ENCODE data around the gene FGFBP2.

FGFBP2 gene

DNA sequence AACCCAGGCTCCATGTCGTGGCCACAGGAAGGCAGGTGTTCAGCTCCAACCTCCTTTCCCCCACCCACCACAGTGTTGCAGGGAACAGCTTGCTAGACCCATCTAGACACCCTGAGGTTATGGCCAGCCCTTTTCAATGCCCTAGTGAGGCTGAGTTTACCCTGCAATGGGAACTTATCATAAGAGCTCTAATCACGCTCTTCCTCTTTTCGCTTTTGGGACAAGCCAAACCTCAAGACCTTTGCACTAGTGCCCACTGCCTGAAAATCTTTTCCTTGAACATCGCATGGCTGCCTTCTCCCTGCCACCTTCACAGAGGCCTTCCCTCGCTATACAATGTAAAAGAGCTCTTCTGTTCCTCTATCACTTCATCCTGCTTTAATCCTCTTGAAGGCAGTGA lies 2.4 kb upstream of the FGFBP2 start:
- DNase-seq: no peak

GRCh38 chr4:15964159-15964558 lies 1.2 kb upstream of the FGFBP2 start:
- DNase-seq: no peak

GRCh38 chr4:15963576-15963975 lies 601 bp upstream of the FGFBP2 start:
- DNase-seq: no peak

GRCh38 chr4:15961781-15962510 lies 1.0 kb downstream of the FGFBP2 start:
- no peak for DNase-seq

GRCh38 chr4:15958562-15958961 lies 4.4 kb downstream of the FGFBP2 start:
- no peak for DNase-seq

DNA sequence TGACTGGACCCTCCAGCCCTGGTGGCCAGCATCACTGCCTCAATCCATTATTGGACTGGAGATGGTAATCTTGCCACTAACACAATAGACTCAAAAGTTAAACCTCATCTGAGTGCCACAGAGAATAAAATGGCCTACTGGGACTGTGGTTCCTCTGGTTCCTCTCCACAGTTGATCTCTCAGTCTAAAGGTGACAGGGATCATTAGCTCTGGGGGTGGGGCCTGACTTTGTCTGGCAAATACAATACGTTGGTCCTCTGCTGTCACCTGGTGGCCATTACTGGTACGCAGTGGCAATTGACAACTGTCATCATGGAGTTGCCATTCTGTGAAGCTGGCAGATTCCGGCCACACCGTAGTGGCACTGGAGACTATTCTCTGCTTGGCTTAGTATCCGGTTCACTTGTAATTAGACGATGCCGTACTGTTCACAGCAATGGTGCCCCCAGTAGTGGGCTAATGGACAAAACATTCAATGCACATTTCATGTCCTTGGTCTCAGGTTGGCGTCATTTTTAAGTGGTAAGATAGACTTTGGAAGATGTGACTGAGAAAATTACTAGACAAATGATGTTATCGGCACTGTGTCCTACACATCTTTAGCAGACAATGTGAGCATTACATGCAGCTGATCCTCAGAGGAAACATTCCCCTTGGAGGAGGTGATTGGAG lies 6.7 kb downstream of the FGFBP2 start:
- DNase-seq: peak; percentile 72 to 73

DNA sequence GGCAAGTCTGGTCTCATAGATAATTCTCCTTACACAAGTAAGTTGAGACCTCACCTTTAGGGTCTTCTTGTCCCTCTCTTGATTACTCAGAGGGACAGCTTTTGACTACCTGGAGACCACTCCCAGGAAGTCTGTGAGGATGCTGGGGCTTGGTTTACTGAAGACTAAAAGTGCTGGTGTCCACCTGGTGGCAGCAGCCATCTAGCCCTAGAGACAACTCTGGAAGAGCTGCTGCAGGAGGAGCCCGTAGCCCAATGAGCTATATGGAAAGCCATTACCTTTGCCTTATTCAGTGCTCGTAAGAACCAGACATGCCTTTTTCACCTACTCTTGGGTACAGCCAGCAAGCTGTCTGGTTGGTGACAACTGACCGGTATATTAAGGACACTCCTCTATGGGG lies 7.3 kb downstream of the FGFBP2 start:
- DNase-seq: no peak

GRCh38 chr4:15953625-15954024 lies 9.3 kb downstream of the FGFBP2 start:
- no peak for DNase-seq

DNA sequence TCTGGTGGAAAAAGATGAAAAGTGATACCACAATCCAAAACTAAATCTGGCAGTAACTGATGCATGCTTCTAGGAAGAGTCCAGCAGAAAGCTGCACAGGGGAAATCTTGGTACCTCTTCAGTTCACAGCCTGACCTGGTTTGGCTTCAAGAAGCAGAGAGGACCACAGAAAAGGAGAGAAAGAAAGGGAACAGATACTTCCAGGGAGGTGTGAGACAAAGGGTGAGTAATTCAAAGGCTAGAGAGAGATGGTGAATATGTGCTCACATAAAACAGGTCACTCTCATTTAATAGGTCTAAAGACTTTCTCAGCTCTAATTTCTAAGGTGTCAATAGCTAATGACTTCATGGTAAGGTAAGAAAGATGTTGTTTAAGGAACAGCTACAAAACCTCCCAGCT lies 11.2 kb downstream of the FGFBP2 start:
- DNase-seq: no peak

DNA sequence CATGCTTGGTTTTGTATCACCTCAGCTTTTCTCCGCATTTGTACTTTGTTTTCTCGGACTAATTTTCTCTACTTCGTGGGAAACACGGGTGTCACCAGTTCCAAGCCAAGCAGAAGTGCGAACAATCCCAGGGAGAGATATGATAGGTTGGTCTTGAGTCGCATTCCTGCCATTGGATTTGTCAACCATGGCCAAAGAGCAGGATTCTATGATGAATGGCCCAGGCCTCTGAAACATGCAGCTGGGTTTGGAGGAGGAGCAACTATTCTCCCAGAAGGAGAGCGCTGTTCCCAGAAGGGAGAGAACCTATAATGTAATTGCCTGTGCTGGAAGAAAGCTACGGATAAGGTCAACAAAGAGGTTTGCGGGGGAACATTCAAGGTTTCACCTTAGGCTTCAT lies 14.1 kb downstream of the FGFBP2 start:
- DNase-seq: no peak

GRCh38 chr4:15947684-15948083 lies 15.3 kb downstream of the FGFBP2 start:
- no peak for DNase-seq

DNA sequence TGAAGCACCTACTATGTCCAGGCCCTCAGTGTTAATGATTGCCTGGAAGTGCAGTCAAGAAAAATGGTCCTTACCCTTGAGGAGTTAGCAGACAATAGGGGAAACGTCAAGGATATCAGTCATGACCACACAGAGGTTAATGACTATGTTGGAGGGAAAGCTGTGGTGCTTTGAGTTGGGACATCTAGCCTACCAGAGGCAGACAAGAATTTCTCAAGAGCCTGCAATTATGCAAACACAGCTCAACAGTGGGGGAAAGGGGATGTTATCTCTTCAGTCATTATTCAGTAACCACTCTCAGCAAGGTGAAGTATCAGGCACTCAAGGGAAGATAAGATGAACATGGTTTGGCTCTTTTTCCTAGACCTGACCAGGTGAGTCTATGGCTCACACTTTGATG lies 17.5 kb downstream of the FGFBP2 start:
- no peak for DNase-seq

GRCh38 chr4:15944895-15945294 lies 18.1 kb downstream of the FGFBP2 start:
- no peak for DNase-seq

- no peak for DNase-seq
Observed at GRCh38 chr4:15942283-15942682, 20.7 kb downstream of the FGFBP2 start.

DNA sequence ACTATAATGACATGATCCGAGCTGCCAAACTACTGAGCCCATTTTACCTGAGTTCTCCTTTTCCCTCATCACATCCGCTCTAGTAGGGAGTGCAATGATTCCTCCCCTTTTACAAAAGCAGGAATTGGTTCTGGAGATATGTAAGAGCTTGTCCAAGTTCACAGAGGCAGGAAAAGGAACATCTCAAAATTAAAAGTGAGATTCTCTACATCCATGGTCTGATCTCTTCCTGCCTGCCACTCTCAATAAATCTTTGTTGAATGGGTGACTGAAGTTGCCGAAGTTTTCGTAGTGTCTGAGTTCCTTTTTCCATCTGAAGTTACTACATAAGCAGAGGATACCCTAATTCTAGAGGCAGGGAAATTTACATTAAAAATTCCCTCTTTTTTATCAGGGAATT lies 24.3 kb downstream of the FGFBP2 start, which contains the start of gene FGFBP1:
TSS of gene FGFBP1 (minus strand) at position 101 of the 400 bp plus-strand sequence. CDS start 2,108 bp downstream, outside the sequence.
- DNase-seq: no peak

GRCh38 chr4:15938182-15938581 lies 24.8 kb downstream of the FGFBP2 start:
- DNase-seq: no peak

GRCh38 chr4:15936495-15936894 lies 26.5 kb downstream of the FGFBP2 start:
- DNase-seq: no peak

GRCh38 chr4:15935504-15936402 lies 27.2 kb downstream of the FGFBP2 start:
- no peak for DNase-seq

GRCh38 chr4:15934259-15934658 lies 28.7 kb downstream of the FGFBP2 start:
- no peak for DNase-seq

- DNase-seq: no peak
Observed at GRCh38 chr4:15931451-15932210, 31.3 kb downstream of the FGFBP2 start.

- DNase-seq: no peak
Observed at GRCh38 chr4:15930314-15930713, 32.7 kb downstream of the FGFBP2 start.

- DNase-seq: no peak
Observed at GRCh38 chr4:15929540-15929939, 33.4 kb downstream of the FGFBP2 start.

GRCh38 chr4:15928883-15929282 lies 34.1 kb downstream of the FGFBP2 start:
- no peak for DNase-seq
